H1 (cell line): ENCODE measurements around the gene RREB1. TPM values are rescaled to one million over a fixed set of nuclear protein-coding genes. Genes with fewer than 3 reads are reported as not detected.

Experiments
- EP300 ChIP-seq, 2 experiments: IDR thresholded peaks; 1 replicate in 1 of 2; 2 replicates in 1 of 2; pipeline ENCODE4 v1.6.1; 2011 to 2012; ENCODE audit warnings: low read depth in 2 of 2, low read length in 2 of 2, mild to moderate bottlenecking in 2 of 2, borderline replicate concordance in 1 of 2, inconsistent platforms in 1 of 2, moderate library complexity in 1 of 2
- MAX ChIP-seq: IDR thresholded peaks from 2 replicates; pipeline ENCODE4 v1.6.1; 2012; ENCODE audit warnings: inconsistent platforms
- RXRA ChIP-seq: IDR thresholded peaks from 2 replicates; pipeline ENCODE4 v1.6.1; 2011; ENCODE audit warnings: low read depth, mild to moderate bottlenecking, low read length, moderate library complexity; ENCODE audit not compliant: insufficient read depth
- SIX5 ChIP-seq: IDR thresholded peaks from 2 replicates; pipeline ENCODE4 v1.6.1; 2011; ENCODE audit warnings: mild to moderate bottlenecking, low read depth, low read length
- TEAD4 ChIP-seq: IDR thresholded peaks from 2 replicates; pipeline ENCODE4 v1.6.1; 2012; ENCODE audit warnings: low read depth, low read length, inconsistent platforms, mixed read lengths
- polyA plus RNA-seq, 7 experiments: library from polyadenylated mRNA; depleted of rRNA in 3 of 7; stranded (reverse) in 5 of 7; unstranded in 2 of 7; fragments of >200 nt in 5 of 7; fragments of 200-250 nt in 2 of 7; gene quantifications; 1 replicate in 5 of 7; 2 replicates in 1 of 7; 4 replicates in 1 of 7; pipeline versions ENCODE4 v1.2.1 to v1.2.3, GENCODE V29; 2011 to 2013; ENCODE audit warnings: missing spikeins in 2 of 7, mixed read lengths in 2 of 7
- total RNA-seq: library from RNA; stranded (reverse); fragmentation: NEBNext Ultra II Directional; extraction: Animal tissue kit (Norgen Biotek cat#: 25700); gene quantifications from 2 replicates; pipeline ENCODE4 v1.2.1, GENCODE V29; 2021

The RREB1 gene
- total and polyA plus RNA-seq, 2 of the 8 experiments (the other 6 are each of a cell fraction or from before 2014, with no cell fraction given): 3.9 to 34.7 TPM

GRCh38 chr6:7249391-7249790 is 141.6 kb downstream of the RREB1 start (continued):
- TF ChIP-seq RXRA (no peak), EP300 (IDR thresholded peaks at IDR 0.05; ENCODE audit: borderline replicate concordance in 1 of 2, low read depth in 2 of 2, low read length in 2 of 2) (no peak), MAX (no peak), TEAD4 (no peak), SIX5 (no peak)
